HL-60 (cell line): ENCODE data around the gene PSG7.
A peak's percentile ranks its signal among the peaks of the same experiment; 100 is the strongest.
"Not testable (repeated sequence)": the region's sequence is repeated elsewhere in the genome, so short reads cannot be mapped to it uniquely, and the experiment has no call there.

ENCODE experiments used
- DNase-seq, 2 experiments: peaks; one replicate each; pipeline ENCODE4 v3.0.0-alpha.2; 2010 to 2020; ENCODE audit warnings: low read depth in 1 of 2, low spot score in 1 of 2
- H3K27ac ChIP-seq: fragments of 250-450 bp; sonication (Bioruptor Pico); replicated peaks from 2 replicates; pipeline ENCODE4 v1.5.1; 2020; ENCODE audit warnings: mild to moderate bottlenecking, moderate library complexity
- H3K27me3 ChIP-seq: fragments of 250-450 bp; sonication (Bioruptor Pico); 2 replicates; pipeline ENCODE4 v1.5.1; 2021; ENCODE audit warnings: mild to moderate bottlenecking, moderate library complexity; ENCODE audit not compliant: insufficient read depth, poor library complexity, severe bottlenecking
- H3K4me3 ChIP-seq: replicated peaks from 2 replicates; pipeline ENCODE4 v1.5.1; 2011; ENCODE audit warnings: mild to moderate bottlenecking, control low read depth, low read length; ENCODE audit not compliant: insufficient read depth
- CTCF ChIP-seq: IDR thresholded peaks from one replicate; pipeline ENCODE4 v1.5.1; 2011; ENCODE audit warnings: low read length, control low read depth, inconsistent platforms; ENCODE audit not compliant: insufficient read depth
- GABPA ChIP-seq: IDR thresholded peaks from 2 replicates; pipeline ENCODE4 v1.6.1; 2012; ENCODE audit warnings: low read depth
- POLR2AphosphoS5 ChIP-seq: IDR thresholded peaks from 2 replicates; pipeline ENCODE4 v1.6.1; 2012; ENCODE audit warnings: low read depth
- REST ChIP-seq: IDR thresholded peaks from 2 replicates; pipeline ENCODE4 v1.6.1; 2012; ENCODE audit warnings: low read depth; ENCODE audit not compliant: insufficient replicate concordance
- SPI1 ChIP-seq: IDR thresholded peaks from 2 replicates; pipeline ENCODE4 v1.6.1; 2012; ENCODE audit warnings: low read depth, mild to moderate bottlenecking, borderline replicate concordance

PSG7 gene

GRCh38 chr19:42928896-42929295, 8.1 kb downstream of the PSG7 start:
- no peak for TF ChIP-seq REST
- DNase-seq: no peak
- Histone ChIP-seq H3K4me3 (no peak overlapping the region), H3K27ac (no peak overlapping the region), H3K27me3 (no peaks in the 10 kb centered on the region)

- no peak overlapping the region for H3K4me3 ChIP-seq
- H3K27ac ChIP-seq: no peak overlapping the region
- TF ChIP-seq CTCF: no peak
- no peak for TF ChIP-seq REST
- no peak for TF ChIP-seq GABPA
- no peak for TF ChIP-seq POLR2AphosphoS5
- no peak for TF ChIP-seq SPI1
- no peak for DNase-seq
- no peaks in the 10 kb centered on the region for H3K27me3 ChIP-seq
Observed at GRCh38 chr19:42926781-42927180, 10.2 kb downstream of the PSG7 start.

- H3K27me3 ChIP-seq, H3K27ac ChIP-seq, H3K4me3 ChIP-seq: not testable (repeated sequence)
- TF ChIP-seq CTCF: peak; percentile 58
- peak in 1 of 2 experiments; percentile 31 for DNase-seq
Observed at GRCh38 chr19:42923106-42923505, 13.9 kb downstream of the PSG7 start.

- H3K4me3 ChIP-seq, DNase-seq, H3K27me3 ChIP-seq, H3K27ac ChIP-seq: not testable (repeated sequence)
Observed at GRCh38 chr19:42920971-42921370, 16.0 kb downstream of the PSG7 start.

- Histone ChIP-seq H3K27ac (no peak overlapping the region), H3K27me3 (no peaks in the 10 kb centered on the region), H3K4me3 (no peak overlapping the region)
- DNase-seq: no peak
- no peak for TF ChIP-seq SPI1
- TF ChIP-seq POLR2AphosphoS5: no peak
- TF ChIP-seq CTCF: no peak
- no peak for TF ChIP-seq REST
- TF ChIP-seq GABPA: no peak
Observed at GRCh38 chr19:42919757-42920079, 17.3 kb downstream of the PSG7 start.

GRCh38 chr19:42919070-42919756, 17.8 kb downstream of the PSG7 start:
- not testable (repeated sequence) for H3K4me3 ChIP-seq, H3K27ac ChIP-seq, H3K27me3 ChIP-seq, DNase-seq
